ELR (cell line): ENCODE data around the gene STK35.

Source experiments
- DNase-seq: peaks from one replicate; pipeline ENCODE4 v3.0.0-alpha.2; 2015; ENCODE audit warnings: low read depth

Gene STK35

GRCh38 chr20:2101057-2101864 is at the start of gene STK35:
Gene STK35 (plus strand): TSS chr20:2101827. CDS start chr20:2101882, 55 bp downstream.
- no peak for DNase-seq

- peak; percentile 8 for DNase-seq
Observed at GRCh38 chr20:2051946-2052345, 49.7 kb upstream of the STK35 start.

DNA sequence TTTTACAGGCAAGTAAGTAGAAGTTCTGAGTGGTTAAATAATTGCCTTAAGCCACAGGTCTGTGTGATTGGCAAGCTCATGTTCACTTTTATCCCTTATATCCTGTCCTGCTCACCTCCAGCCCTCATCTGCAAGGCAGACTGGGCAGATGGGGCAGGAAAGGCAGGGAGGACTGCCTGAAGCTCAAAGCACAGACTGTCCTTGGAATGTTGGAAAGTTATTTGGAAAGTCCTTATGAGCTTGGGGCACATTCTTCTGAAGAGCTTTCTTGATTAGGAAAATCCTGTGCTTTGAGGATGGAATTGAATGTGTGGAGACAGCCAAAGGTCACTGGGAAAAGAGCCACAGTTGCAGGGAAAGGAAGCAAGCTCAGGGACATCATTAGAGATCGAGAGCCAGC is 48.9 kb upstream of the STK35 start:
- no peak for DNase-seq

- no peak for DNase-seq
Observed at GRCh38 chr20:2053615-2054014, 48.0 kb upstream of the STK35 start.

DNA sequence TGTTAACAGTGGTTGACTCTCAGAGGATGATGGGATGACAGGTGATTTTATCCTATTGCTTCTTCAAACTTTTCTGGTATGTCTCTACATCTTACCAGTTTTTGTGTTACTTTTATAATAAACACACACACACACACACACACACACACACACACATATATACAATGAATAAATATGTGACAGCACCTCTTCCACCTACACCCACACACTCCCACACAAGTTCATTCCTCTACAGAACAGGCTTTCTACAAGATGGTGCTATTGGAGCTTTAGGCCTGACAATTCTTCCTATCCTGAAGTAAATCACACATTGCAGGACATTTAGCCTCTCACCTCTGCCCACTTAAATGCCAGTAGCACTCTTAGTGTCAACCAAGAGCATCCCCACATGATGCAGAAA is 46.7 kb upstream of the STK35 start:
- no peak for DNase-seq

GRCh38 chr20:2059411-2059810 is 42.2 kb upstream of the STK35 start:
- DNase-seq: no peak

- DNase-seq: no peak
Observed at GRCh38 chr20:2065099-2065498, 36.5 kb upstream of the STK35 start.

DNA sequence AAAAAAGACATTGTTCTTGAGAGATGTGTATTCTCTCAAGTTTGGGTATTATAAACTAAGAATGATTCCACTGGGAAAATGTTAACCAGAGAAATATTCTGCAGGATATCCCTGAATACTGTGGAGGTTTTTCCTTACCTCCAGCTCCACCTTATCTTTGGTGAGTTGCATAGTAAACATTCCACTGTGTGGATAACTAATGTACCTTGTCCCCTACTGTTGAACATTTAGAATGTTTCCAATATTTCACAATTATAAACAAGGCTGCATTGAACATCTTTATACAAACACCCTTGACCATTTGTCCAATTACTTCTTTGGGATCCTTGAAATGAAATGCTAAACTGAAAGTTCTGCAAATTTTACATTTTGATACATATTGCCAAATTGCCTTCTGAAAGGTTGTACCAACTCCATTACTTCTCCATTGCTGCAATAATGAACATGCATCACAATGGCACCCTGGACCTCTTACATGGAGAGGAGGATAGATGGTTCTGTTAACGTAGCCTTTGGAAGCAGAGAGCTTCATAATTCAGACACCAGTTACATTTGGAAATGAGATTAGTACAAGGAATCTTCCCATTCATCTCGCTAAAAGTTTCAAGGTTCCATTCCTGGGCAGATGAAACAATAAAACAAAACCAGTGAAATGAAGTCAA is 35.0 kb upstream of the STK35 start:
- DNase-seq: no peak

GRCh38 chr20:2080532-2081224 is 20.9 kb upstream of the STK35 start:
- no peak for DNase-seq

DNA sequence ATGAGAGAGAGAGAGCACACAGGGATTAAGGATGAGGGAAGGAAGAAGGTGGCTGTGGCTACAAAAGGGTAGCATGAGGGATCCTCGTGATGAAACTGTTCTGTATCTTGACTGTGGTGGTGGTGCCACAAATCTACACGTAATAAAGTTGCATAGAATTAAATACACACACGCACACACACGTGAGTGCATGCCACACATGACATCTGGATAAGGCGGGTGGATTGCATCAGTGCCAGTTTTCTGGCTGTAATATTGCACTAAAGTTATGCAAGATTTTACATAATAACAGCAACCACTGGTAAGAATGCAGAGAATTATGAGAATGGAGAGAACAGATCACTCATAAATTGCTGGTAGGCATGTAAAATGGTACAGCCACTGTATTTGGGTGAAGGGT is 16.9 kb upstream of the STK35 start:
- DNase-seq: no peak

- DNase-seq: no peak
Observed at GRCh38 chr20:2086177-2086979, 15.2 kb upstream of the STK35 start.

- DNase-seq: no peak
Observed at GRCh38 chr20:2086980-2087377, 14.6 kb upstream of the STK35 start.

GRCh38 chr20:2088891-2089290 is 12.7 kb upstream of the STK35 start:
- no peak for DNase-seq

GRCh38 chr20:2089447-2089846 is 12.2 kb upstream of the STK35 start:
- no peak for DNase-seq

DNA sequence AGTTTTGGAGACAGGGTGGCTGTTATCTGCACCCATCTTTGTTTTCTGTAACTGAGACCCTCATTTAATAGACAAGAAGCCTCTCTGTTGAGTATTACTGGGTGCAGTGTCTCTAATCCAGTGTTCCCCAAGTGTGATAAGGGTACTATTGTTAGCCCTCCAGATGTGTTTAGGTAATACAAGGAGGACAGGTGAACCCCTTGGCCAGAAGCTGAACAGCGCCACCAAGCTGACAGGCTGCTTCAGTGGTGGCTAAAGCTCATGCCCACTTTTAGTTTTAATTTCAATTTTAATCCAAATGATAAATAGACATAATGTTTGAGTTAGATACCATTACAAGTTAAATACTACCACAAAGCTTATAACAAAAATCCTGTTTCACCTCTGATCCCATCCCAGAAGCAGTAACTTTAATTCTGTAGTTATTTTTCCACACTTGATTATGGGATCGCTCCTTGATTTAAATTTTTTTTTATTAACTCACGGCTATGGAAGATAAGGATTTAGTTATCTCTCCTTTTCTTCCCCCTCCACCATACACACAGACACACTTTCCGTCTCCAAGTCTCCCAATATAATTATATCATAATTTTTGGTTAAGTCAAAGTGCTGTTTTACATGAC is 8.4 kb upstream of the STK35 start:
- DNase-seq: peak; percentile 10

DNA sequence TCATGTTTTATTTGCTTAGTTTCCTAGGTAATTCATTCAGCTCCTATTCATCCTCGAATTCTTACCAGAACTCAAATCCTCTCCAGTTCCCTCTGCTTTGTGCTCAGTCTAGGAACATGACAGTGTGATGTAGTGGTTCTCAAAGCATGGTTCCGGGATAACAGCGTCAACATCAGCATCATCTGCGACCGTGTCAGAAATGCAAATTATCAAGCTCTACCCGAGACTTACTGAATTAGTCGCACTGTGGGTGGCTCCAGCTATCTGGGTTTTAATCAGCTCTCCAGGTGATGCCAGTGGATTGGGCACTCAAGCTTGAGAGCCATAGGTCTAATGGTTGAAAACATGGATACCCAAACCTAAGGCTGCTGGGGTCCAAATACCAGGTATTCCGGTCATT is 7.7 kb upstream of the STK35 start:
- DNase-seq: no peak

DNA sequence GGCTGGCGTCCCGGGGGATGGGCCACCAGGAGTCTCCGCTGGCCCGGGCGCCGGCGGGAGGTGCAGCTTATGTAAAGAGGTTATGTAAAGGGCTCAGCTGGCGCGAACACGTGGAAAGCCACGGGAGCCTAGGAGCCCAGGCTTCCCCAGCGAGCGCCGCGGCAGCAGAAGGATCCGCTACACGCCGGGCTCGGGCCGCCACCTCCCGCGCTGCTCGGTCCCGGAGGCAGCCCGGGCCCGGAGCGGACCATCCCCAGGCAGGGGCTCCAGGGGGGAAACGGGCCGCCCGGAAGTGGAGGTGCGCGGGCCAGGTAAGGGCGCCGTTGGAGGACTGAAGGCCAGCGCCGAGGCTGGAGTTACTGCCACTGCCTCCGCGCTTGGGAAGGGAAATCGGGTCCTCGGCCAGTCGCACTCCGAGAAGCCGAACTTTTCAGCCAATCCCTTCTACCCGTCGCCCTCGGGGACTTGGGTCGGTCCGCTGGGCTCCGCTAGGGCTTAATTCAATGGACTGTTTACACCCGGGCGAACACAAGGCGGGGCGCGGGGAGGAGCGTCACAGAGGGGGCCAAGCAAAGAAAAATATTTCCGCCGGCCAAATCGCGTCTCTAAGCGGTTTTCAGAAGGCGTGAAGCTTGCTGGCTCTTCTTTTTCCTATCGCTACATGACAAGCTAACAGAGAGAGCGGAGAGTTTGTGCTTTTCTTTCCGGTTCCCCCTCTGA is 398 bp downstream of the STK35 start:
- peak; percentile 94 for DNase-seq

DNA sequence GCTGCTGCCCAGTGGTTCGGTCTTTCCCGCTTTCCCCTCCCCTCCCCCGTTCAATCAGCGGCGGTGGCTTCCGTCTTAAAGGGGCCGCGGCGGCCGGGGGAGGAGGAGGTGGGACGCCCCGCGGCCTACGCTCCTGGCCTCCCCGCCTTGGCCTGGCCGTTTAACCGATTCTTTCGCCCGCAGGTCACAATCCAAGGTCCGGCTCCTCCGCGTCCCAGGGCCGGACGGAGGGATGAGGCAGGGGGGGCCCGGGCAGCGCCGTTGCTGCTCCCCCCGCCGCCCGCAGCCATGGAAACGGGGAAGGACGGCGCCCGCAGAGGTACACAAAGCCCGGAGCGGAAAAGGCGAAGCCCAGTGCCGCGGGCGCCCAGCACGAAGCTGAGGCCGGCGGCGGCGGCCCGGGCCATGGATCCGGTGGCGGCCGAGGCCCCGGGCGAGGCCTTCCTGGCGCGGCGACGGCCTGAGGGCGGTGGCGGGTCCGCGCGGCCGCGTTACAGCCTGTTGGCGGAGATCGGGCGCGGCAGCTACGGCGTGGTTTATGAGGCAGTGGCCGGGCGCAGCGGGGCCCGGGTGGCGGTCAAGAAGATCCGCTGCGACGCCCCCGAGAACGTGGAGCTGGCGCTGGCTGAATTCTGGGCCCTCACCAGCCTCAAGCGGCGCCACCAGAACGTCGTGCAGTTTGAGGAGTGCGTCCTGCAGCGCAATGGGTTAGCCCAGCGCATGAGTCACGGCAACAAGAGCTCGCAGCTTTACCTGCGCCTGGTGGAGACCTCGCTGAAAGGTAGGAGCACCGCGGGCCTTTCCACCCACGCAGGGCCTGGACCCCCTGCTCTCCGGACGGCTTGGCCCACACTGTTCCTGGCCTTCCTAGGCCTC is 1.2 kb downstream of the STK35 start:
- DNase-seq: peak; percentile 87

GRCh38 chr20:2103461-2104153 is 2.0 kb downstream of the STK35 start:
- no peak for DNase-seq
